HepG2 (cell line): Measurements from ENCODE around the gene ZNF3. TPM values are rescaled to one million over a fixed set of nuclear protein-coding genes. Genes with fewer than 3 reads are reported as not detected.

Source experiments
- ADNP ChIP-seq: sonication (generic); formaldehyde crosslinking; IDR thresholded peaks from 2 replicates; pipeline ENCODE4 v1.4.0; 2020; ENCODE audit warnings: missing genetic modification reagents
- HHEX ChIP-seq: IDR thresholded peaks from 2 replicates; pipeline ENCODE4 v1.6.1; 2016; ENCODE audit warnings: control low read depth
- PRPF4 ChIP-seq: fragments of 200-400 bp; formaldehyde crosslinking; IDR thresholded peaks from 2 replicates; pipeline ENCODE4 v1.6.1; 2016; ENCODE audit warnings: low read length, low read depth; ENCODE audit not compliant: poor library complexity, severe bottlenecking
- SNAPC4 ChIP-seq: sonication (generic); formaldehyde crosslinking; IDR thresholded peaks from 2 replicates; pipeline ENCODE4 v1.4.0; 2020; ENCODE audit warnings: mild to moderate bottlenecking, missing genetic modification reagents
- THAP11 ChIP-seq: IDR thresholded peaks from 2 replicates; pipeline ENCODE4 v1.6.1; 2016; ENCODE audit warnings: missing biosample characterization, missing genetic modification reagents
- XRCC5 ChIP-seq: fragments of 200-400 bp; formaldehyde crosslinking; optimal IDR thresholded peaks from 2 replicates; pipeline ENCODE3; 2017; ENCODE audit warnings: mild to moderate bottlenecking, low read length
- YEATS4 ChIP-seq: sonication (generic); formaldehyde crosslinking; IDR thresholded peaks from 2 replicates; pipeline ENCODE4 v1.4.0; 2020; ENCODE audit warnings: missing genetic modification reagents, borderline replicate concordance
- ZBTB42 ChIP-seq: sonication (generic); formaldehyde crosslinking; IDR thresholded peaks from 2 replicates; pipeline ENCODE4 v1.5.0; 2020; ENCODE audit warnings: mild to moderate bottlenecking, missing genetic modification reagents
- ZNF256 ChIP-seq: sonication (generic); formaldehyde crosslinking; conservative IDR thresholded peaks from 2 replicates; pipeline ENCODE4 v1.4.0; 2020; ENCODE audit warnings: missing genetic modification reagents
- ZNF292 ChIP-seq: sonication (generic); formaldehyde crosslinking; IDR thresholded peaks from 2 replicates; pipeline ENCODE4 v1.8.1; 2022; ENCODE audit warnings: mild to moderate bottlenecking, low read depth, missing genetic modification reagents, borderline replicate concordance
- polyA plus RNA-seq, 8 experiments: library from polyadenylated mRNA; depleted of rRNA in 3 of 8; stranded (reverse) in 7 of 8; unstranded in 1 of 8; fragments of >200 nt; fragmentation: Illumina TruSeq in 4 of 8; extraction: Trizol in 4 of 8; gene quantifications; 2 replicates each; pipeline versions ENCODE4 v1.2.1 to v1.2.3, GENCODE V29; 2011 to 2016; ENCODE audit warnings: low read depth in 4 of 8, missing spikeins in 1 of 8, mixed read lengths in 1 of 8; ENCODE audit not compliant: insufficient read depth in 1 of 8
- total RNA-seq, 5 experiments: library from RNA; depleted of rRNA; stranded (reverse); fragments of >200 nt; fragmentation: Illumina TruSeq; extraction: Trizol; gene quantifications; 2 replicates each; pipeline ENCODE4 v1.2.3, GENCODE V29; 2016; ENCODE audit warnings: low read depth in 1 of 5
- TF ChIP-seq, protein P1 (sequence below): sonication (generic); formaldehyde crosslinking; IDR thresholded peaks from 2 replicates; pipeline ENCODE4 v1.4.0; 2020; ENCODE audit warnings: mild to moderate bottlenecking, missing genetic modification reagents
- TF ChIP-seq, protein P2 (sequence below): sonication (generic); formaldehyde crosslinking; IDR thresholded peaks from 2 replicates; pipeline ENCODE4 v1.4.0; 2020; ENCODE audit warnings: mild to moderate bottlenecking, missing genetic modification reagents
- TF ChIP-seq, protein P3 (sequence below): sonication (generic); formaldehyde crosslinking; IDR thresholded peaks from 2 replicates; pipeline ENCODE4 v1.8.1; 2022; ENCODE audit warnings: low read depth, mild to moderate bottlenecking, missing genetic modification reagents
- TF ChIP-seq, protein P4 (sequence below): sonication (generic); formaldehyde crosslinking; IDR thresholded peaks from 2 replicates; pipeline ENCODE4 v1.5.0; 2020; ENCODE audit warnings: mild to moderate bottlenecking, missing genetic modification reagents

The ZNF3 gene
- total and polyA plus RNA-seq, 2 of the 13 experiments (the other 11 are each of a cell fraction or from before 2014, with no cell fraction given), result 33.7 to 56.9 TPM

GRCh38 chr7:100122067-100122466 lies 40.5 kb upstream of the ZNF3 start (continued):
- TF ChIP-seq, protein P1, sequence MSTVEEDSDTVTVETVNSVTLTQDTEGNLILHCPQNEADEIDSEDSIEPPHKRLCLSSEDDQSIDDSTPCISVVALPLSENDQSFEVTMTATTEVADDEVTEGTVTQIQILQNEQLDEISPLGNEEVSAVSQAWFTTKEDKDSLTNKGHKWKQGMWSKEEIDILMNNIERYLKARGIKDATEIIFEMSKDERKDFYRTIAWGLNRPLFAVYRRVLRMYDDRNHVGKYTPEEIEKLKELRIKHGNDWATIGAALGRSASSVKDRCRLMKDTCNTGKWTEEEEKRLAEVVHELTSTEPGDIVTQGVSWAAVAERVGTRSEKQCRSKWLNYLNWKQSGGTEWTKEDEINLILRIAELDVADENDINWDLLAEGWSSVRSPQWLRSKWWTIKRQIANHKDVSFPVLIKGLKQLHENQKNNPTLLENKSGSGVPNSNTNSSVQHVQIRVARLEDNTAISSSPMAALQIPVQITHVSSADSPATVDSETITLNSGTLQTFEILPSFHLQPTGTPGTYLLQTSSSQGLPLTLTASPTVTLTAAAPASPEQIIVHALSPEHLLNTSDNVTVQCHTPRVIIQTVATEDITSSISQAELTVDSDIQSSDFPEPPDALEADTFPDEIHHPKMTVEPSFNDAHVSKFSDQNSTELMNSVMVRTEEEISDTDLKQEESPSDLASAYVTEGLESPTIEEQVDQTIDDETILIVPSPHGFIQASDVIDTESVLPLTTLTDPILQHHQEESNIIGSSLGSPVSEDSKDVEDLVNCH, result no peak
- no peak for TF ChIP-seq ADNP (CRISPR knock-in tag)
- TF ChIP-seq, protein P2, sequence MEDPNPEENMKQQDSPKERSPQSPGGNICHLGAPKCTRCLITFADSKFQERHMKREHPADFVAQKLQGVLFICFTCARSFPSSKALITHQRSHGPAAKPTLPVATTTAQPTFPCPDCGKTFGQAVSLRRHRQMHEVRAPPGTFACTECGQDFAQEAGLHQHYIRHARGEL (CRISPR knock-in tag), result no peak
- peak; percentile 47; the same call in 1 of the 2 replicates for TF ChIP-seq YEATS4 (CRISPR knock-in tag)
- TF ChIP-seq PRPF4, result no peak
- TF ChIP-seq ZBTB42 (CRISPR knock-in tag), result no peak
- TF ChIP-seq ZNF292, result peak; percentile 68; the same call in 1 of the 2 replicates
- peak; percentile 72 for TF ChIP-seq THAP11
- TF ChIP-seq HHEX (CRISPR knock-in tag), result 0 out of 2 replicates have a peak, but pooled peaks have one; percentile 18
- TF ChIP-seq XRCC5, result no peak
- TF ChIP-seq, protein P3, sequence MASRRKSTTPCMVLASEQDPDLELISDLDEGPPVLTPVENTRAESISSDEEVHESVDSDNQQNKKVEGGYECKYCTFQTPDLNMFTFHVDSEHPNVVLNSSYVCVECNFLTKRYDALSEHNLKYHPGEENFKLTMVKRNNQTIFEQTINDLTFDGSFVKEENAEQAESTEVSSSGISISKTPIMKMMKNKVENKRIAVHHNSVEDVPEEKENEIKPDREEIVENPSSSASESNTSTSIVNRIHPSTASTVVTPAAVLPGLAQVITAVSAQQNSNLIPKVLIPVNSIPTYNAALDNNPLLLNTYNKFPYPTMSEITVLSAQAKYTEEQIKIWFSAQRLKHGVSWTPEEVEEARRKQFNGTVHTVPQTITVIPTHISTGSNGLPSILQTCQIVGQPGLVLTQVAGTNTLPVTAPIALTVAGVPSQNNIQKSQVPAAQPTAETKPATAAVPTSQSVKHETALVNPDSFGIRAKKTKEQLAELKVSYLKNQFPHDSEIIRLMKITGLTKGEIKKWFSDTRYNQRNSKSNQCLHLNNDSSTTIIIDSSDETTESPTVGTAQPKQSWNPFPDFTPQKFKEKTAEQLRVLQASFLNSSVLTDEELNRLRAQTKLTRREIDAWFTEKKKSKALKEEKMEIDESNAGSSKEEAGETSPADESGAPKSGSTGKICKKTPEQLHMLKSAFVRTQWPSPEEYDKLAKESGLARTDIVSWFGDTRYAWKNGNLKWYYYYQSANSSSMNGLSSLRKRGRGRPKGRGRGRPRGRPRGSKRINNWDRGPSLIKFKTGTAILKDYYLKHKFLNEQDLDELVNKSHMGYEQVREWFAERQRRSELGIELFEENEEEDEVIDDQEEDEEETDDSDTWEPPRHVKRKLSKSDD (CRISPR knock-in tag), result no peak
- TF ChIP-seq, protein P4, sequence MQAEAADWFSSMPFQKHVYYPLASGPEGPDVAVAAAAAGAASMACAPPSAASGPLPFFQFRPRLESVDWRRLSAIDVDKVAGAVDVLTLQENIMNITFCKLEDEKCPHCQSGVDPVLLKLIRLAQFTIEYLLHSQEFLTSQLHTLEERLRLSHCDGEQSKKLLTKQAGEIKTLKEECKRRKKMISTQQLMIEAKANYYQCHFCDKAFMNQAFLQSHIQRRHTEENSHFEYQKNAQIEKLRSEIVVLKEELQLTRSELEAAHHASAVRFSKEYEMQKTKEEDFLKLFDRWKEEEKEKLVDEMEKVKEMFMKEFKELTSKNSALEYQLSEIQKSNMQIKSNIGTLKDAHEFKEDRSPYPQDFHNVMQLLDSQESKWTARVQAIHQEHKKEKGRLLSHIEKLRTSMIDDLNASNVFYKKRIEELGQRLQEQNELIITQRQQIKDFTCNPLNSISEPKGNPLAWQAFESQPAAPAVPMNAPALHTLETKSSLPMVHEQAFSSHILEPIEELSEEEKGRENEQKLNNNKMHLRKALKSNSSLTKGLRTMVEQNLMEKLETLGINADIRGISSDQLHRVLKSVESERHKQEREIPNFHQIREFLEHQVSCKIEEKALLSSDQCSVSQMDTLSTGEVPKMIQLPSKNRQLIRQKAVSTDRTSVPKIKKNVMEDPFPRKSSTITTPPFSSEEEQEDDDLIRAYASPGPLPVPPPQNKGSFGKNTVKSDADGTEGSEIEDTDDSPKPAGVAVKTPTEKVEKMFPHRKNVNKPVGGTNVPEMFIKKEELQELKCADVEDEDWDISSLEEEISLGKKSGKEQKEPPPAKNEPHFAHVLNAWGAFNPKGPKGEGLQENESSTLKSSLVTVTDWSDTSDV, result no peak
- no peak for TF ChIP-seq ZNF256 (CRISPR knock-in tag)
- TF ChIP-seq SNAPC4, result no peak
